Panc1 (cell line): ENCODE results near the gene RRM2.

Source experiments
- POLR2AphosphoS5 ChIP-seq: IDR thresholded peaks from 2 replicates; pipeline ENCODE4 v1.6.1; 2012; ENCODE audit warnings: mild to moderate bottlenecking, low read depth, low read length, moderate library complexity
- TCF7L2 ChIP-seq: IDR thresholded peaks from 2 replicates; pipeline ENCODE4 v1.6.1; 2011; ENCODE audit warnings: mild to moderate bottlenecking, low read depth, low read length, inconsistent platforms
- TF ChIP-seq, protein P1 (sequence below), 2 experiments: IDR thresholded peaks; 2 replicates each; pipeline ENCODE4 v1.6.1; 2011 to 2012; ENCODE audit warnings: low read depth in 2 of 2, control low read depth in 1 of 2, low read length in 1 of 2, mild to moderate bottlenecking in 1 of 2, moderate library complexity in 1 of 2; ENCODE audit not compliant: insufficient read depth in 1 of 2
- TF ChIP-seq, protein P2 (sequence below): fragments of 450-650 bp; IDR thresholded peaks from 2 replicates; pipeline ENCODE4 v1.5.1; 2017; ENCODE audit warnings: mild to moderate bottlenecking

DNA sequence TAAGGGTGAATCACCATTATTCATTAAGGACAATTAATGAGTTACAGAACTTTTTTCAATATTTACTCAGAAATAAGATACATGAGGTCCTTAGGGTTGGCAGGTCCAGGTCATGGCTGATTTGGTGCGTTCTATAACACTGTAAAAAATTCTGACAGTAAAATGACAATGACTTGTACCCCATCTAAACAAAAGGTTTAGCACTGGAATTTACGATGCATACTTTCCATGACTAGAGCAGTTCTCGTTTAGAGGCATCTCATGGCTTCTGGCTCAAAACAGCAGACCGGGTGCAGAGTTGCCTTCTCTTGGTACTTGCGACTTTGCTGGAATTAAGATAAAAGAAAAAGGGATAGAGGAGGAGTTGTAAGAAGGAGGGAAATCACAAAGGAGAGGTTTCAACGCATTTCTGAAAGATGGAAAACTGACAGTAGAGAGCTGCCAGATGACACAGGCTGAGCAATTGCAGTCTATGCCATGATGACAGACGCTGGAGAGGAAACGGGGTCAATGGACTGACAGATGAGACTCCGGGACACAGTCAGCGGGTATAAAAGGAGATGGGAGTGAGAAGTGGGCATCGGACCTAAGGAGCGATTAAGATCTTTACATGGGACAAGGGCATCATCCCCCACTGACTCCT lies 38.2 kb upstream of the RRM2 start:
- TF ChIP-seq, protein P1, sequence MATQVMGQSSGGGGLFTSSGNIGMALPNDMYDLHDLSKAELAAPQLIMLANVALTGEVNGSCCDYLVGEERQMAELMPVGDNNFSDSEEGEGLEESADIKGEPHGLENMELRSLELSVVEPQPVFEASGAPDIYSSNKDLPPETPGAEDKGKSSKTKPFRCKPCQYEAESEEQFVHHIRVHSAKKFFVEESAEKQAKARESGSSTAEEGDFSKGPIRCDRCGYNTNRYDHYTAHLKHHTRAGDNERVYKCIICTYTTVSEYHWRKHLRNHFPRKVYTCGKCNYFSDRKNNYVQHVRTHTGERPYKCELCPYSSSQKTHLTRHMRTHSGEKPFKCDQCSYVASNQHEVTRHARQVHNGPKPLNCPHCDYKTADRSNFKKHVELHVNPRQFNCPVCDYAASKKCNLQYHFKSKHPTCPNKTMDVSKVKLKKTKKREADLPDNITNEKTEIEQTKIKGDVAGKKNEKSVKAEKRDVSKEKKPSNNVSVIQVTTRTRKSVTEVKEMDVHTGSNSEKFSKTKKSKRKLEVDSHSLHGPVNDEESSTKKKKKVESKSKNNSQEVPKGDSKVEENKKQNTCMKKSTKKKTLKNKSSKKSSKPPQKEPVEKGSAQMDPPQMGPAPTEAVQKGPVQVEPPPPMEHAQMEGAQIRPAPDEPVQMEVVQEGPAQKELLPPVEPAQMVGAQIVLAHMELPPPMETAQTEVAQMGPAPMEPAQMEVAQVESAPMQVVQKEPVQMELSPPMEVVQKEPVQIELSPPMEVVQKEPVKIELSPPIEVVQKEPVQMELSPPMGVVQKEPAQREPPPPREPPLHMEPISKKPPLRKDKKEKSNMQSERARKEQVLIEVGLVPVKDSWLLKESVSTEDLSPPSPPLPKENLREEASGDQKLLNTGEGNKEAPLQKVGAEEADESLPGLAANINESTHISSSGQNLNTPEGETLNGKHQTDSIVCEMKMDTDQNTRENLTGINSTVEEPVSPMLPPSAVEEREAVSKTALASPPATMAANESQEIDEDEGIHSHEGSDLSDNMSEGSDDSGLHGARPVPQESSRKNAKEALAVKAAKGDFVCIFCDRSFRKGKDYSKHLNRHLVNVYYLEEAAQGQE (IDR thresholded peaks at IDR 0.05; ENCODE audit: insufficient read depth in 1 of 2, low read depth in 2 of 2, low read length in 1 of 2) = no peak
- TF ChIP-seq, protein P2, sequence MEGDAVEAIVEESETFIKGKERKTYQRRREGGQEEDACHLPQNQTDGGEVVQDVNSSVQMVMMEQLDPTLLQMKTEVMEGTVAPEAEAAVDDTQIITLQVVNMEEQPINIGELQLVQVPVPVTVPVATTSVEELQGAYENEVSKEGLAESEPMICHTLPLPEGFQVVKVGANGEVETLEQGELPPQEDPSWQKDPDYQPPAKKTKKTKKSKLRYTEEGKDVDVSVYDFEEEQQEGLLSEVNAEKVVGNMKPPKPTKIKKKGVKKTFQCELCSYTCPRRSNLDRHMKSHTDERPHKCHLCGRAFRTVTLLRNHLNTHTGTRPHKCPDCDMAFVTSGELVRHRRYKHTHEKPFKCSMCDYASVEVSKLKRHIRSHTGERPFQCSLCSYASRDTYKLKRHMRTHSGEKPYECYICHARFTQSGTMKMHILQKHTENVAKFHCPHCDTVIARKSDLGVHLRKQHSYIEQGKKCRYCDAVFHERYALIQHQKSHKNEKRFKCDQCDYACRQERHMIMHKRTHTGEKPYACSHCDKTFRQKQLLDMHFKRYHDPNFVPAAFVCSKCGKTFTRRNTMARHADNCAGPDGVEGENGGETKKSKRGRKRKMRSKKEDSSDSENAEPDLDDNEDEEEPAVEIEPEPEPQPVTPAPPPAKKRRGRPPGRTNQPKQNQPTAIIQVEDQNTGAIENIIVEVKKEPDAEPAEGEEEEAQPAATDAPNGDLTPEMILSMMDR = no peak
- TF ChIP-seq TCF7L2 (no peak), POLR2AphosphoS5 (no peak)
